Effector CD4-positive, alpha-beta T cell (primary cell): ENCODE results near the gene UCKL1.
"Not testable (repeated sequence)": the region's sequence is repeated elsewhere in the genome, so short reads cannot be mapped to it uniquely, and the experiment has no call there.

ENCODE experiments used
- DNase-seq: peaks from one replicate; pipeline ENCODE4 v3.0.0-alpha.2; 2020
- total RNA-seq: gene quantifications from one replicate; lab custom pipeline; 2026; lab: John Stamatoyannopoulos, UW

The UCKL1 gene
- 32.8 reads per million, percentile 58 among the genes with 10 or more reads in this experiment for total RNA-seq

- DNase-seq: peak; percentile 88
Measured at GRCh38 chr20:63955827-63956663, at the start of gene UCKL1. UCKL1 (minus strand) TSS chr20:63956416; CDS start chr20:63956372, 44 bp downstream.

DNA sequence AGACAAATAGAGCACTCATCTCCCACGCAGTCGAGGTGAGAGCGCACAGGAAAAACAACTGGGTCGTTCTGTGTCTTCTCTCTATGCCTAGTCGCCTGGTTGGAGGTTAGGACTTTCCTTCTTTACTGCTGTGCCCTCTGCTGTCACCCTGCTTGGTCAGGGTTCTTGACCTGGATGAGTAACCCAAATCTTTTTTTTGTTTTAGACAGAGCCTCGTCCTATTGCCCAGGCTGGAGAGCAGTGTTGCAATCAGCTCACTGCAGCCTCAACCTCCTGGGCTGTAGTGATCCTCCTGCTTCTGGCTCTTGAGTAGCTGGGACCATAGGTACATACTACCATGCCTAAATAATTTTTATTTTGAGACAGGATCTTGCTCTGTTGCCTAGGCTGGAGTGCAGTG lies 49.2 kb upstream of the UCKL1 start:
- DNase-seq: no peak

DNA sequence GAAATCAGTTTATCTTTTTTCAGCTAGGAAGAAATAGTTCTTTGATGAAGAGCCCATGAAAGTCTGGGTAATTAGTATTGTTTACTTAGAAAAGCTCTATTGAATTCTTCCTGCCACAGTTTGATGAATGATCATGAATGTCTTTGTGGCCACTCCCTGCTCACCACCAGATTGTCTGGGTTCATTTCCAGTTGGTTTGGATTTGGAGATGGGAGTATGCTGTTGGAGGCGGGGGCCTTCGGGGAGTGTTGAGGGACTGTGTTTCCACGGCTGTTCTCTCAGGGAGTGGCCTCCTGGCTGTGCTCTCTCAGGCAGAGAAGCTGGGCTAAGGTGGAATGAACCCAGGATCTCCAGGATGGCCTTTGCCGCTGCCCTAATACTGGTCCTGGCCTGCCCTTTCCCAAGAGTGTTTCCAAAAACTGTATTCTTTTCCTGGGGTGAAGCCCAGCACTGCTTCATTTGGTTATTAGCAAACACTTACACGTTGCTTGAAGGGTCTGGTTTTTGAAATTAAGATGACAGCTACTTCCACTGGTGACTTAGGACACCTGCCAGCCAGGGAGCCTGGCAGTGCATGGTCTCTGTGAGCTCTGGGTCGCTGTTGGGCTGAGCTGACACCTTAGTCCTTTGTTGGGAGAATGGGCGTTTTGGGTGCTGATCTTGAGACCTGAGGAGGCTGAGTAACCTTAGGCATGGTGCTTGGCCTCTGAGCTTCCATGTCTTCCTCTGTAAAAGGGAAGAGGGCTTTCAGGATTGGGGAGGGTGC lies 47.9 kb upstream of the UCKL1 start:
- DNase-seq: no peak

DNA sequence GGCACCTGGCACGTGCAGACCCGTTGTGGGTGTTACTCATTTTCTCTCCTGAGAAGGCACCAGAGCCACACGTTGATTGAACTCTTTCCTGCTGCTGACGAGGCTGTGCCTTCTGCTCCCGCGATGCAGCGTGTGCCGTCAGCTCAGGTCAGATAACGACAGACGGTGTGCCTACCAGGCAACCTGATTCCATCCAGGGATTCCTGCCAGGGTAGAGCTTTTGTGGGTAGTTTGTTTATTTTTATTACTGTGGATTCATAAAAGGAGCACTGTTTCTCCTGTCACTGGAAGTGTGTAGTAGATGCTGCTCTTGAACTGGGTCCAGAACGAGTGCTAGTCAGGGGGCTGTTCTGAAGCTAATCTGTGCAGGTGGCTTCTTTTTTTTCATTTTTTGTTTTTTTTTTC lies 45.4 kb upstream of the UCKL1 start:
- no peak for DNase-seq

DNA sequence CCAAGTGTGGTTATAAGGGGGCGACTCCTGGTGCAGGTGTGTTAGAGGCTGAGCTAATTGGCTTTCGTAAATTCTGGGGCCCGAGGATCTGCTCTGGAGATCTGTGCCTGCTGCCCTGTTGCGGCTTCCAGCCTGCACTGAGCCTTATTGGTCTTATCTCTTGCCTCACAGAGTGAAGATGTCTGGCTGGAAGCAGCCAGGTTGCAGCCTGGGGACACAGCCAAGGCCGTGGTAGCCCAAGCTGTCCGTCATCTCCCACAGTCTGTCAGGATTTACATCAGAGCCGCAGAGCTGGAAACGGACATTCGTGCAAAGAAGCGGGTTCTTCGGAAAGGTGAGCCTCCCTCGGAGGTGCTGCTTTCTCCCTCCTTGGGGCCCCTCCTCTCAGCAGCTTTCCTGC lies 44.7 kb upstream of the UCKL1 start:
- DNase-seq: no peak

GRCh38 chr20:63982937-63983336 lies 26.7 kb upstream of the UCKL1 start:
- no peak for DNase-seq

DNA sequence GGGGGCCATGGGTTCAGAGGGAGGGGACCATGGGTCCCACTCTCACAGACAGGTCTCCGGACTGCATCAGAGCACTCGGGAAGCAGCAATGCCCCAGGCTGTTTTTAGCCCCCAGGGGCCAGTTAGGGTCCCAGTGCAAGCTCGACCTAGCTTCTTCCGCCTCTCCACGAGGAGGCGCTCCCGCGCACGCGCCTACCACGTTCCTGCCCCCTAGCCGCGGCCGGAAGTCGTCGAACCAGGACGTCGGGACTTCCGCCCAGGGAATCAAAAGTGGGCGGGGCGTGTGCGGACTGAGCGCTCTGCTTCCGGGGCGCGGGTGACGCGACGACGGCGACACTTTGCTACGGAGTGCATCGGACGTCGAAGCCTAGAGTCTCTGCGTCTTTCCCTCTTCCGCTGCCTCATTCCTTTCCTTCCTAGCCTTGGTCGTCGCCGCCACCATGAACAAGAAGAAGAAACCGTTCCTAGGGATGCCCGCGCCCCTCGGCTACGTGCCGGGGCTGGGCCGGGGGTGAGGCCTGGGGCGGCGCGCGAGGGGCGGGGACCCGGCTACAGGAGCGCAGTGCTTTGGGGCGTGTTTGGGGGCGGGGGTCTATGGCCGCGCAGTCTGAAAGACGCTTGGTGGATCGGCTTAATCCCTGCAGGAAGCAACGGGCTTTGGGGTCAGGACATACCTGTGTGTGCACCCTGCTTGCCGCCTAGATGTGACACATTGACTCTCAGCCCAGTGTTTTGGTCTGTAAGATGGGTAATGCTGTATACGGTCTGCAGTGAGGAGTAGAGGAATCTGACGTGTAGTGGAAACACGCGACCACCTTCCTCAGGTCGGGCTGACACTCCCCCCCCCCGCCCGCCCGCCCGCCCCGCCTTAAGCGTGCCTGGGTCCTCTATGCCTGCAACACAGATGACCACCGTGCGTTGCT lies 24.9 kb upstream of the UCKL1 start, which contains the start of gene PRPF6:
PRPF6 (plus strand) TSS at position 327 of the 923 bp plus-strand sequence; CDS start at position 441, 114 bp downstream.
- DNase-seq: peak; percentile 93

DNA sequence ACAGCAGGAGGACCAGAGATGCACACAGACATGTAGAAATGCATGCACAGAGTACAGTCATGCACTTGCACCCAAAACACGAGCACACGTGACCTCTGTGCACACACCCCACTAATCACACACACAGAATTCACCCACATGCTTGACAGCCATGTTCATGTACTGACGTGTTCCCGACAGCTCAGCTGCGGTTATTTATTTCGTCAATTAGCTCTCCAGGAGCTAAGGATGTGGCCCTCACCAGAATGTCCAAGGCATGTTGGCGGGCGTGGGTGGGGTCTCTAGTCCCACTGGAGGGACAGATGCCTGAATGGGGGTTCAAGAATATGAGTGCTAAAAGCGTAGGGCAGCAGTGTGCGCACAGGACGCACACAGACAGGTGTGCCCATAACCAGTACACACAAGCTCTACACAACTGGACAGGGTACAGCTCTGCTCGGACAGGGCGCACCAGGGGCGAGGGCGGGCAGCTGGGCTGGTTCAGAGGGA lies 24.1 kb upstream of the UCKL1 start:
- no peak for DNase-seq

DNA sequence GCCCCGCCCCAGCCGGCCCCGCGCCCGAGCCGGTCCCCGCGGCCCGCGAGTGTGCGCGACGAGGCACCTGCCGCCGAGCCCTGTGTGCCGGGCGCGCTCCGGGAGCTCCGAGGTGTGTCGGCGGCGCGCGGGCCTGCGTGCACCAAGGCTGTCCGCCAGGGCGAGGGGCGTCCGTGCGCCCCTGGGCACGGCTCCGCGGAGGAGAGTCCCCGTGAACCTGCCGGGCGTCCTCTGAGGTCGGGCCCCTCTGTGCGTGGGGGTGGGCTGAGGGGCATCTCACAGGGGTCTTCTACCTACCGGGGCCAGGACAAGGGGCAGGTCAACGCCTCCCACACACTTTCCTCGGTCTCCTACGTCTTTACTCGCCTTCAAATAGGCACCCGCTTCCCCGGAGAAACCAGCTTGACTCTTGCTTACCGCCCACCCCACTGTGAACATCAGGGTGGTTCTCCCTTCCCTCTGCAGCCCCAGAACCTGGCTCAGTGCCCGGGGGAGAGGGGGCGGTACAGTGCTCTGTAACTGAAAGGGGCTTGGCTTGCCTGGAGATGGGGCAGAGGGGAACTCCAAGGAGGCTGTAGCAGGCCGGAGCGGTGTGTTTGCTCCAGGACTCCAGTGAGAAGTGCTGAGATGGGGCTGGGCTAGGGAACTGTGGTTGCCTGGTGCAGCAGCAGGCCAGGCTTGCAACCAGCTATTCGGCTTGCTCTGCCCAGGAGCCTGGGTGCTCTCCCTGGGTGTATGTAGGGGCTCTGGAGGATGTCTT lies 23.5 kb upstream of the UCKL1 start, which contains the start of gene SAMD10:
SAMD10 (minus strand) TSS at position 86 of the 760 bp plus-strand sequence. CDS start 175 bp downstream, outside the sequence.
- DNase-seq: peak; percentile 57

DNA sequence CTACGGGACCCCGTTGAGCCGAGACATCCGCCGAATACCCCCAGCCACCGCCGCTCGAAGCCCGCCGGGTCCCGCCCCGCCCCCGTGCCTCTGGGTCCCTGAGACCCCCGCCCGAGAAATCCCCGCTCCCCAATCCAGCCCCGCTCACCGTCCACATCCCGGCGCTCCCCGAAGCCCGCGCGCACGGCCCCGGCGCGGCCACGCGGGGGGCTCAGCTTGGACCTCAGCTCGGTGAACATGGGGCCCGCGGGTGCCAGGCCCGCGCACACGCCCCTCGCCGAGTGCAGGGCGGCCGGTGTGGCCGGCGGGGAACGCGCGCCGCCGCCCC lies 23.0 kb upstream of the UCKL1 start:
- no peak for DNase-seq

- no peak for DNase-seq
Measured at GRCh38 chr20:63978319-63979228, 22.4 kb upstream of the UCKL1 start.

DNA sequence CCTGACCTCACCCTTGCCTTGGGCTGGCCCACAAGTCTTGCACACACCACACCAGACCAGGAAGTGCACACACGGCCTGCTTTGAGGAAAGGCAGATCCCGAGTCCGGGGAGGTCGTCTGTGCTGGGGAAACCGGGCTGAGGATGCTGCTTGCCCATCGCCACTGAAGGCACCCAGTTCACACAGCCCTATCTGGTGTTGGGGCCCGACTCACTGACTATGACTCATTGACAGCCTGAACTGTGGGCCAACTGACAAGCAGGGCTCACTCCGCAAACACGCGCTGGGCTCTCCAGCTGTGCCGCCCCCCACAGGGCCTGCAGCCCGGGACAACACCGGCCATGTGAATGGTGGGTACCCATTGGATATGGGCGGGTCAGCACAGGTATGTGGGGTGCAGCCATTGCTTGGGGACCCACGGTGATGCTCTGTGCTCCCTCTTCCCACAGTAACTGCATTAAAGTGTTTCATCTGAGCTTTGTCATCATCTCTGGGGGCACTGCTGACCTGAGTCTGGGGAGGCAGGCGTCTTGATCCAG lies 21.6 kb upstream of the UCKL1 start:
- peak; percentile 38 for DNase-seq

DNA sequence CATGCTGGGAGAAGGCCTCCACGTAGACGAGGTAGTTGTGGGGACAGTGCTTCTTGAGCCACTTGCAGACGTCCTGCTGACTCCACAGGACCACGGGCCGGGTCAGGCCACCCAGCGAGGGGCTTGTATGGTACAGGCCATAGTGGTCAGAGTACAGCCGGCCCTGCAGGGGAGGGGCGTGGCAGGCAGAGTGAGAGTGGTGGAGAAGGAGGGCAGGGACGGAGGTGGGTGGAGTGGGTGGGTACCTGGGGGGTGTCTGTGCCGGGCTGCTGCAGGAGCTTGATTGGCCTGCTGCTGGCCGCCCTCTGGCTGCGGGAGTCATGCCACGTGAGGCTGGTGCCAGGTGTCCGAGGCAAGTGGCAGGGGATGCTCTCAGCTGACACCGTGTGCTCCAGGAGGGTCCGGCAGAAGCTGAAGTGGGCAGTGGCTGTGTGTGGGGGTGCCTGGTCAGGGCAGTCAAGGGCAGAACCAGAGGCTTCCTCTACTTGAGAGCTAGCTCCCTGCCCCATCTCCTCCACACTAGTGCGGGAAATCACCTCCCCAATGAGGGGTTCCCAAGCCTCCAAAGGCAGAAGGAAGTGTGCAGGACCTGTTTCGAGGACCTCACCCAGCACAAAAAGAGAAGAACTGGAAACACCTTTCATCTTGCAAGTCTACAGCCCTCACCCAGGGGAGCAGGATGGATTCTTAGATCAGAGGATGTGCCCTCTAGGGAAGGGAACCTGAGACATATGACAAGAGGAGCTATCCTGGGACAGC lies 20.9 kb upstream of the UCKL1 start:
- no peak for DNase-seq

DNA sequence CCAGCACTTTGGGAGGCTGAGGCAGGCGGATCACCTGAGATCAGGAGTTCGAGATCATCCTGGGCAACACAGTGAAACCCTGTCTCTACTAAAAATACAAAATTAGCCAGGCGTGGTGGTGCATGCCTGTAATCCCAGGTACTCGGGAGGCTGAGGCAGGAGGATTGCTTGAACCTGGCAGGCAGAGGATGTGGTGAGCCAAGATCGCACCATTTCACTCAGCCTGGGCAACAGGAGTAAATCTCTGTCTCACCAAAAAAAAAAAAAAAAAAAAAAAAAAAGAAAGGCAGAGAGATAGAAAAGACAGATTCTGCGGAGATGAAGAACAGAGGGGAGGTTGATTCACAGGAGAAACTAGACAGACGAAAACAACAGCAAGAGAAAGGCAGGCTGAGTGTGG lies 20.3 kb upstream of the UCKL1 start:
- not testable (repeated sequence) for DNase-seq

DNA sequence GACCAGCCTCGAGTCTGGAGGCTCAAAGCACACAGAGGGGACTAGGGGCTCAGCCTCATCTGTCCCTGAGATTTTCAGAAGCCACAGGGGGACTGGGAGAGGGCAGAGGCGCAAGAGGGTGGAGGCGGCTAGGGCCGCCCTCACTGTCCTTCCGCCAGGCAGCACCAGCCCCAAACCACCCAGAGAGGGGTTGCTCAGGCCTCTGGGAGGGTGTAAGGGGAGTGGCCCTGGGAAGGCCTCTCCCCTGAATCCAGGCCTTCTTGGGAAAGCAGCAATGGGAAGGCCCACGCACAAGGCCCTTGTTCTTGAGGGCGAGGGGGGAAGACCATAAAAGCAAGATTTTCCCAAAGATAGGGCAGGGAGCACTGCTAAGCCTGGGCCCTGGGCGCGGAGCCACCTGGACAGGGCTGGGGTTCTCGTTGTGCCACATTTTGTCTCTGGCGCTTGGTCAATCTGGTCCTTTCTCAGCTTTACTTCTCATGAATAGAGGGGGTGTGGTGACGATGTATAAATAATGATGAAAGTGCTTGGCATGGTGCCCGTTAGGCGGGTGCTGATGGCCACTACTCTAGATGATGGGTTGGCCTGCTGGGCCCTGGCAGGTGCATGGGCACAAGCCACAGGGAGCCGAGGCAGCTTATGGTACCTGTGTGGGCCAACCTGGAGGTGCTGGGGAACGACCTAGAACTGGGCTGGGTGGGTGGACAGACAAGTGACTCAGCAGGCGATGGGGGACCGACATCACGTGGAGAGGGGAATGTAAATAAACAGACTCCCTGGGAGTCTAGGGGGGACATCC lies 18.4 kb upstream of the UCKL1 start:
- no peak for DNase-seq

GRCh38 chr20:63973636-63974401 lies 17.6 kb upstream of the UCKL1 start:
- DNase-seq: peak; percentile 78

DNA sequence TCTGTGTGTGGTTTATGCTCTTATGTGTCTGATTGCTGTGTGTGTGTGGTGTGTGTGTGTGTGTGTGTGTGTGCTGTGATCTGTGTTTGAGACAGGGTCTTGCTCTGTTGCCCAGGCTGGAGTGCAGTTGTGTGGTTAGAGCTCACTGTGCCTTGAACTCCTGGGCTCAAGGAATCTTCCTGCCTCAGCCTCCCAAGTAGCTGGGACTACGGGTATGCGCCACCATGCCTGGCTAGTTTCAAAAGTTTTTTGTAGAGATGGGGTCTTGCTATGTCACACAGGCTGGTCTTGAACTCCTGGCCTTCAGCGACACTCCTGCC lies 16.9 kb upstream of the UCKL1 start:
- no peak for DNase-seq
